ENCODE data around the gene HCFC1R1. TPM values are rescaled to one million over a fixed set of nuclear protein-coding genes. Genes with fewer than 3 reads are reported as not detected.
"Not testable (repeated sequence)": the region's sequence is repeated elsewhere in the genome, so short reads cannot be mapped to it uniquely, and the experiment has no call there.

The HCFC1R1 gene
- total RNA-seq, 1 donor from 2014 or later = 47.0 TPM

DNA sequence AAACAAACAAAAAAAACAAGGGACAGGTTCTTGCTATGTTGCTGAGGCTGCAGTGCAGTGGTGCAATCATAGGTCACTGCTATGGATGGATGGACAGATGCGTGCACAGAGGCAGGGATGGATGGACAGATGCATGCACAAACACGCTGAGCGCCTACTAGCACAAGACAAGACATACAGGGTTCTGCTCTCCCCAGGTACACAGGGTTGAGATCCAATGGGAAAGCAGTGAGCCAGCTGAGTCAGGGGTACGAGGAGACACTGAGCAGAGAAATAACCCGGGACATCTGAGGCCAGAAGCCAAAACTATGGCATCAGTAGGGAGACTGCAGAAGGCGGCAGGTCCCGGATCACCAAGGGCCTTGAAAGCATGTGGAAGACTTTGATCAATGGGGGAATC is 47.9 kb upstream of the HCFC1R1 start:
- no peak for DNase-seq (ENCODE audit: low read depth)
- H3K9me3 Mint-ChIP-seq (ENCODE audit: unreplicated experiment) = peaks cover 8% of the 10 kb centered on the region
- no peaks in the 10 kb centered on the region for H3K79me2 ChIP-seq (ENCODE audit: insufficient read depth, low read length)
- TF ChIP-seq EZH2 (IDR thresholded peaks at IDR 0.05; ENCODE audit: insufficient read depth, low read length) (no peak), CTCF (IDR thresholded peaks at IDR 0.05; ENCODE audit: insufficient read depth, low read depth, low read length) (no peak)
- H4K20me1 ChIP-seq (ENCODE audit: insufficient read depth, low read length) = no peaks in the 10 kb centered on the region
- H3K9me3 ChIP-seq (ENCODE audit: insufficient read depth, low read depth, low read length) = no peaks in the 10 kb centered on the region
- H3K4me1 ChIP-seq (ENCODE audit: insufficient read depth, low read length) = no peaks in the 10 kb centered on the region
- no peak overlapping the region for H2AFZ ChIP-seq (ENCODE audit: low read depth, low read length)
- H3K36me3 ChIP-seq (ENCODE audit: insufficient read depth, low read length) = no peaks in the 10 kb centered on the region
- H3K27ac ChIP-seq (ENCODE audit: low read depth, low read length) = no peak overlapping the region
- H3K27me3 ChIP-seq (ENCODE audit: insufficient read depth, low read length) = peaks cover 2% of the 10 kb centered on the region
- no peak overlapping the region for H3K9ac ChIP-seq (ENCODE audit: low read length)
- peaks cover 35% of the 10 kb centered on the region for H3K27me3 Mint-ChIP-seq (ENCODE audit: low read depth, unreplicated experiment)
- H3K27ac Mint-ChIP-seq (ENCODE audit: unreplicated experiment) = no peak overlapping the region
- H3K36me3 Mint-ChIP-seq (ENCODE audit: low read depth, unreplicated experiment) = peaks cover 6% of the 10 kb centered on the region
- peaks cover 3% of the 10 kb centered on the region for H3K4me1 Mint-ChIP-seq (ENCODE audit: low read depth, unreplicated experiment)
- no peak overlapping the region for H3K4me3 ChIP-seq (ENCODE audit: insufficient read depth, low read depth, low read length)
- H3K4me3 Mint-ChIP-seq (ENCODE audit: unreplicated experiment) = no peak overlapping the region
- FAIRE-seq = no peak
- no peak overlapping the region for H3K4me2 ChIP-seq (ENCODE audit: low read length)

DNA sequence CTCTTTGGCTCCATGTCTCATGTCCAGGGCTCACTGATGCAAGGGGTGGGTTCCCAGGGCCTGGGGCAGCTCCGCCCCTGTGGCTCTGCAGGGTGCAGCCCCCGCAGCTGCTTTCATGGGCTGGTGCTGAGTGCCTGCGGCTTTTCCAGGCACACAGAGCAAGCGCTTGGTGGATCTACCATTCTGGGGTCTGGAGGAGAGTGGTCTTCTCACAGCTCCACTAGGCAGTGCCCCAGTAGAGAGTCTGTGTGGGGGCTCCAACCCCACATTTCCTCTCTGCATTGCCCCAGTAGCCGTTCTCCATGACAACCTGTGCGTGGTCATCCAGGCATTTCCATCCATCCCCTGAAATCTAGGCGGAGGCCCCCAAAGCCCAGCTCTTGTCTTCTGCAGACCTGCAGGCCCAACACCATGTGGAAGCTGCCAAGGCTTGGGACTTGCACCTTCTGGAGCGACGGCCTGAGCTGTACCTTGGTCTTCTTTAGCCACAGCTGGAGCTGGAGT is 46.9 kb upstream of the HCFC1R1 start:
- no peak for TF ChIP-seq CTCF (IDR thresholded peaks at IDR 0.05; ENCODE audit: insufficient read depth, low read depth, low read length)
- no peak for TF ChIP-seq EZH2 (IDR thresholded peaks at IDR 0.05; ENCODE audit: insufficient read depth, low read length)
- H3K9me3 Mint-ChIP-seq (ENCODE audit: unreplicated experiment) = peaks cover 6% of the 10 kb centered on the region
- no peaks in the 10 kb centered on the region for H3K9me3 ChIP-seq (ENCODE audit: insufficient read depth, low read depth, low read length)
- H3K4me1 Mint-ChIP-seq (ENCODE audit: low read depth, unreplicated experiment) = peaks cover 3% of the 10 kb centered on the region
- no peak overlapping the region for H3K9ac ChIP-seq (ENCODE audit: low read length)
- no peak overlapping the region for H3K27ac Mint-ChIP-seq (ENCODE audit: unreplicated experiment)
- H3K4me2 ChIP-seq (ENCODE audit: low read length) = no peak overlapping the region
- peaks cover 2% of the 10 kb centered on the region for H3K27me3 ChIP-seq (ENCODE audit: insufficient read depth, low read length)
- H3K79me2 ChIP-seq (ENCODE audit: insufficient read depth, low read length) = no peaks in the 10 kb centered on the region
- peaks cover 1% of the 10 kb centered on the region for H3K4me1 ChIP-seq (ENCODE audit: insufficient read depth, low read length)
- no peak overlapping the region for H3K4me3 ChIP-seq (ENCODE audit: insufficient read depth, low read depth, low read length)
- no peak overlapping the region for H3K27ac ChIP-seq (ENCODE audit: low read depth, low read length)
- H3K27me3 Mint-ChIP-seq (ENCODE audit: low read depth, unreplicated experiment) = peaks cover 32% of the 10 kb centered on the region
- no peak for DNase-seq (ENCODE audit: low read depth)
- H4K20me1 ChIP-seq (ENCODE audit: insufficient read depth, low read length) = no peaks in the 10 kb centered on the region
- H3K4me3 Mint-ChIP-seq (ENCODE audit: unreplicated experiment) = no peak overlapping the region
- no peak for FAIRE-seq
- H3K36me3 Mint-ChIP-seq (ENCODE audit: low read depth, unreplicated experiment) = peaks cover 6% of the 10 kb centered on the region
- no peak overlapping the region for H2AFZ ChIP-seq (ENCODE audit: low read depth, low read length)
- no peaks in the 10 kb centered on the region for H3K36me3 ChIP-seq (ENCODE audit: insufficient read depth, low read length)

GRCh38 chr16:3069146-3069545 is 45.4 kb upstream of the HCFC1R1 start:
- DNase-seq (ENCODE audit: low read depth); H3K27ac ChIP-seq (ENCODE audit: low read depth, low read length); H3K4me3 ChIP-seq (ENCODE audit: insufficient read depth, low read depth, low read length); H3K4me1 ChIP-seq (ENCODE audit: insufficient read depth, low read length); H3K27ac Mint-ChIP-seq (ENCODE audit: unreplicated experiment); H3K79me2 ChIP-seq (ENCODE audit: insufficient read depth, low read length); H3K4me3 Mint-ChIP-seq (ENCODE audit: unreplicated experiment); H4K20me1 ChIP-seq (ENCODE audit: insufficient read depth, low read length); H3K27me3 ChIP-seq (ENCODE audit: insufficient read depth, low read length); FAIRE-seq; H3K4me2 ChIP-seq (ENCODE audit: low read length); H3K9me3 ChIP-seq (ENCODE audit: insufficient read depth, low read depth, low read length); H3K4me1 Mint-ChIP-seq (ENCODE audit: low read depth, unreplicated experiment); H3K36me3 Mint-ChIP-seq (ENCODE audit: low read depth, unreplicated experiment); H3K36me3 ChIP-seq (ENCODE audit: insufficient read depth, low read length); H3K9ac ChIP-seq (ENCODE audit: low read length); H3K9me3 Mint-ChIP-seq (ENCODE audit: unreplicated experiment); H2AFZ ChIP-seq (ENCODE audit: low read depth, low read length): not testable (repeated sequence)
- peaks cover 21% of the 10 kb centered on the region for H3K27me3 Mint-ChIP-seq (ENCODE audit: low read depth, unreplicated experiment)
